Non-pigmented ciliary epithelial cell (primary cell): ENCODE data around the gene ZNF652.
"Not testable (repeated sequence)": the region's sequence is repeated elsewhere in the genome, so short reads cannot be mapped to it uniquely, and the experiment has no call there.

Source experiments
- DNase-seq: peaks from one replicate; pipeline ENCODE4 v3.0.0-alpha.2; 2010; ENCODE audit warnings: low read depth

ZNF652 gene

GRCh38 chr17:49261540-49261939, 100.5 kb downstream of the ZNF652 start:
- DNase-seq, result not testable (repeated sequence)

DNA sequence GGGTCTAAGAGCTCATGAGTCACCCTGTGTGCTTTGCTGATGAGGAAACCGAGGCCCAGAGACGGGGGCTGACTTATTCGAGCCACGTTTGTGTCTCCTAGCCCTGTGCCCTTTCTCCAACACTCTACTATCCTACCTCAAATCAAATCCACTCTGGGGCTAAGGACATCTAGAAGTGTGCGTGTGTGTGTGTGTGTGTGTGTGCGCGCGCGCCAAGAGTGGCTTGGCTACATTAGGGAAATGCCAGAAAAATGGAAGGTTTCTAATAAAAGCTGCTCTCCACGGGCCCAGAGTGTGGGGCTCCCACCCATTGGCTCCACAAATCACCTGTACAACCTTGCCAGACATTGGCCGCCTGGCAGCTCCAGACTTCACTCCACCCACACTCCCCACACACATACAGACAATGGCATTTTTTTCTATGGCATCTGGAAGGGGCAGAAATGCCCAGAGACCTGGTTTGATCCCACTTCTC, 101.2 kb downstream of the ZNF652 start:
- DNase-seq, result peak; percentile 76

GRCh38 chr17:49260011-49260816, 101.8 kb downstream of the ZNF652 start:
- DNase-seq, result peak; percentile 5

- no peak for DNase-seq
These were observed 102.4 kb downstream of the ZNF652 start for GRCh38 chr17:49259663-49260010.

DNA sequence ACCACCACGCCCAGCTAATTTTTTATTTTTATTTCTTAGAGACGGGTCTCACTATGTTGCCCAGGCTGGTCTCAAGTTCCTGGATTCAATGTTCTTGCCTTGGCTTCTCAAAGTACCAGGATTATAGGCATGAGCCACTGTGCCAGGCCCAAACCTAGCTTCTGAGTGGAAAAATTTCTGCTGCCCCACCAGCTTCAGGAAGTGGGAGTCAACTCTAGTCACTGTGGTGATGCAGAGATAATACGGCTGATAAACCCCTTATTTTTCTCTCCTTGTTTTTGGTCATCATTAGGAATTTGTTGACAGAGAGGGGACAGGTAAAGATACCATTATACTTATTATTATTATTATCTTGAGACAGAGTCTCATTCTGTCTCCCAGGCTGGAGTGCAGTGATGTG, 103.7 kb downstream of the ZNF652 start:
- no peak for DNase-seq

GRCh38 chr17:49255125-49255524, 106.9 kb downstream of the ZNF652 start:
- no peak for DNase-seq

DNA sequence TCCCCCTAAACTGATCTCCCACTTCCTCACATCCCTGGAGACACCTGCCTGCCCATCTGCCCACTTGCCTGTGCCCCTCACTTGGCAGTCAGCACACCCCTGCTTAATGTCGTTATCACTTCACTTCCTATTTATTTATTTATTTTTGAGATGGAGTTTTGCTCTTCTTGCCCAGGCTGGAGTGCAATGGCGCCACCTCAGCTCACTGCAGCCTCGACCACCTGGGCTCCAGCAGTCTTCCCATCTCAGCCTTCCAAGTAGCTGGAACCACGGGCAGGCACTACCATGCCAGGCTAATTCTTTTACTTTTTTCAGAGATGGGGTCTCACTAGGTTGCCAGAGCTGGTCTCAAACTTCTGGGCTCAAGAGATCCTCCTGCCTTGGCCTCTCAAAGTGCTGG, 108.0 kb downstream of the ZNF652 start:
- no peak for DNase-seq

GRCh38 chr17:49252148-49252695, 109.8 kb downstream of the ZNF652 start:
- no peak for DNase-seq

DNA sequence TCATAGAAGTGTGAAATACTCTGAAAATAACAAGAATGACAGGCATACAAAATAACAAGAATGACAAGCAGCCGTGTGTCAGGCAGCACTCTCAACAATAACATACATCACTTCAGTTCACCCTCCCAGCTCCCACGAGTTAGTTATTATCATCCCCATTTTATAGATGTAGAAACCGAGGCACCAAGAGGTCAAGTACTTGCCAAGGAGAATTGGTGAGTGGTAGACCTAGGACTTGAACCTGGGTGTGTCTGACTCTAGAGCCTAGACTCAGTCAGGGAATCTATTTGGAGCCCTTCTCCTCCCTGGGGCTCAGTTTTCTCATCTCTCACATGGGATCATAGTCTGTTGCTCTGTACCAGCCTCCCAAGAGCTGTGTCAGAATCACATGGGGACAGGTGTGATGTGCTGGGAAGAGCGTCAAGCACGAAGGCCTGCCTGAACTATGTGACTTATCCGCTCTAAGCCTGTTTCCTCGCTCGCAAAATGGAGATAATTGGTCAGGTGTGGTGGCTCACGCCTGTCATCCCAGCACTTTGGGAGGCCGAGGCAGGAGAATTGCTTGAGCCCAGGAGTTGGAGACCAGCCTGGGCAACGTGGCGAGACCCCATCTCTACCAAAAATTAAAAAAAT, 112.0 kb downstream of the ZNF652 start:
- no peak for DNase-seq

GRCh38 chr17:49249292-49249794, 112.7 kb downstream of the ZNF652 start:
- DNase-seq, result no peak

DNA sequence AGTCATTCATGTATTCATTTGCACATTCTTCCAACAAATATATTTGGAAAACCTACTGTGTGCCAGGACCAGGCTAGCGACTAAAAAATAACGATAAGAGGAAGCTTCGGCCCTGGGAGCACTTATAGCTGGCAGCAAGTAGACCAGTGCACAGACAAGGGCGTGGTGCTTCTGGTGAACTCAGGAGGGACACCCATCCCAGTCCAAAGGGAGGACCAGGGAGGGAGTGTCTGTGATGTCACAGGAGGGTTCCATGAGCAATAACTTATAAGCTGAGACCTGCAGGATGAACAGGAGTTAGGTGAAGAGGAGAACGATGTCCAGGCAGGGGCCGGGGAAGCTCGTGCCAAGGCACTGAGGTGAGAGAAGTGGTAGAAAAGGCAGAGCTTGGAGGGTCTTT, 114.1 kb downstream of the ZNF652 start:
- DNase-seq, result no peak

DNA sequence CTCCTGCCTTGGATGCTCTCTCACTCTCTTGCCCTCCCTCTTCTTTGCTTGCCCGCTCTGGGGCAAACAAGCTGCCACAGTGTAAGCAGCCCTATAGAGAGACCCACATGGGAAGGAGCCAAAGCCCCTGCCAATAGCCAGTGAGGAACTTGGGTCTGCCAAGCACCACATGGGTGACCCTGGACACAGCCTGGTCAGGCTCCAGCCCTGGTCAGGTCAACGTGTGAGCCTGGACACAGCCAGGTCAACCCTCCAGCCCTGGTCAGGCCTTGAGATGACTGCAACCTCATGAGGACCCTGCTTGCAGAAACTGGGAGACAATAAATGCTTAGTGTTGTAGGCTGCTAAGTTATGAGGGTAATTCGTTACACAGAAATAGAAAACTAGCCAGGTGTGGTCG, 117.2 kb downstream of the ZNF652 start:
- no peak for DNase-seq
